GM19395 (cell line): ENCODE measurements around the gene C1orf198.
A peak's percentile ranks its signal among the peaks of the same experiment; 100 is the strongest.

Source experiments
- ATAC-seq: cut with Tn5 transposase; IDR thresholded peaks from one replicate; pipeline ENCODE4 v1.9.1; 2021; ENCODE audit warnings: mild to moderate bottlenecking, moderate library complexity; ENCODE audit not compliant: unreplicated experiment

The C1orf198 gene

DNA sequence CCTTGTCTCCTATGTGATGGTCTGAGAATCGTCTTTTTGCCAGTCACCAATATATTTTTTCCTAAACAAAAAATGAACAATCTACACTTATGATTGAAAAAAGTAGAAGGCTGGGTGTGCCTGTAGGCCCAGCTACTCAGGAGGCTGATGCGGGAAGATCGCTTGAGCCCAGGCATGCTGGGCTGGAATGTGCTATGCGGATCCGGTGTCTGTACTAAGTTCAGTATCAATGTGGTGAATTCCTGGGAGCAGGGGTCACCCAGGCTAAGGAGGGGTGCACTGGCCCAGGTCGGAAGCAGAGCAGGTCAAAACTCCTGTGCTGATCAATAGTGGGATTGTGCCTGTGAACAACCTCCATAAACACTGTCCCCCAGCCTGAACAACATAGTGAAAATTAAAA is 25.7 kb upstream of the C1orf198 start:
- ATAC-seq = no peak

DNA sequence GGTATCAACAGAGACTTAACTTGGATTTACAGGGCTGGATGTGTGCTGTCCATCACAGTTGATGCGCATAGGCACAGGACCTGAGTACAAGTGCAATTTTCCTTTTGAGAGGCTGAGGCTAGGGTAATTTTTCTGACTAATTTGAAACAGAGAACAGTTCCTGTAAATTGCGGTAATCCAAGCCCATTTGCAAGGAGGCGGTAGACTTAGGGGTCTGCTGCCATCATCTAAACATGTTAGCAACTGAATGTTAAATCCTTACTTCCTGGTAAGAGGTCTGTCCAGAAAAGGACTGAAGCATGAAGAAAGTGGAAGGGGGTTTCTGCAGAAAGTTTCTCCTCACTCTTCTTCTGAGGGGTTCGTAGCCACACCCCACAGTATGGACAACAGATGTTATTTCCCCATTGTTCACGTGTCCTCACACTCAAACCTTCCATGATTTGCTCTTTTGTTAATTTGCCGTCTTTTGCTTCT is 23.7 kb upstream of the C1orf198 start:
- ATAC-seq = no peak

DNA sequence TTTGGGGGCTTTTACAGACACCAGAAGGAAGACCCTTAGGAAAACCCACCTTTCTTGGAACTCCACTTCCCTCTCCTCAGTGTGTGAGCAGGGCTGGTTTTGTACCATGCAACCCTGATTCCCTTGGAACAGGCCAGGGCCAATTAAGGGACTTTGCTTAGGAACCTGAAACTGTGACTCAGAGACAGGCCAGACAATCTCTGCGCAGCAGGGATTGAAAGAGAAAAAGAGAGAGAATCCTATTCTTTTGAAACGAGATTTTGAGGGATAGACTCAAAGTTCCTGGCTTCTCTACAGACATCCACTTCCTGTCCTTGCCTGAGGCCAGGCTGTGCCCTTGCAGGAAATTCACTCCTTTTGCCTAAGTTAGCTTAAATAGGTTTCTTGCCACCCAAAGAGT is 23.1 kb upstream of the C1orf198 start:
- no peak for ATAC-seq

DNA sequence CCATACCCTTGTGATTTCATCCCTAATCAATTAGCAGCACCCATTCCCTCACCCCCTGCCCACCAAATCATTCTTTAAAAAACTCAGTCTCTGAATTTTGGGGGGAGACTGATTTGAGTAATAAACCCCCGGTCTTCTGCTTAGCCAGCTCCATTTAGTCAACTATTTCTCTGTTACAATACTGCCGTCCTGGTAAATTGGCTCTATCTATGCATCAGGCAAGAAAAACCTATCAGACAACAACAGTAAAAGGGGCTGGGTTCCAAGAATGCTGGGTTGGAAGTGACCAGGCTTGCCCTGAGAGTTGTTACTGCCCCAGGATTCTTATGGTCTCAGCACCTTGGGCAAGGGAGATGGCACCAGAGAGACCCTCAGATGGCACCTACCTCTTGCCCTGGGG is 16.3 kb upstream of the C1orf198 start:
- ATAC-seq = no peak

DNA sequence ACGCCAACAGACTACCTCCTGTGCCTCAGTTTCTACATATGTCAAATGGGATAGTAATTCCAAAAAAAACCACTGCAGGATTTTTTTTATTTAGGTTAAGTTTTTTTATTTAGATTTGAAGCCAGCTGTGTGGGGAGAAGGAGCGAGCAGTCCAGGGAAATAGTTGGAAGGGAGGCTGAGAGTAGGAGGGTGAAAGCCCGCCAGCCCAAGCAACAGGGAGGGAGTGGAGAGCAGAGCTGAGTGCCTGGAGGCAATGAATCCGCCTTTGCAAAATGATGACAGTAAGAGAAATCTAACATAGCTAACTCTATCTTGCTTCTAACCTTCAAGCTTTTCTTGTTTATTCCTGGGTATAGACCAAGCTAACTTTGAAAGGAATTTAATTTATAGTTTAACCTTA is 15.6 kb upstream of the C1orf198 start:
- no peak for ATAC-seq

DNA sequence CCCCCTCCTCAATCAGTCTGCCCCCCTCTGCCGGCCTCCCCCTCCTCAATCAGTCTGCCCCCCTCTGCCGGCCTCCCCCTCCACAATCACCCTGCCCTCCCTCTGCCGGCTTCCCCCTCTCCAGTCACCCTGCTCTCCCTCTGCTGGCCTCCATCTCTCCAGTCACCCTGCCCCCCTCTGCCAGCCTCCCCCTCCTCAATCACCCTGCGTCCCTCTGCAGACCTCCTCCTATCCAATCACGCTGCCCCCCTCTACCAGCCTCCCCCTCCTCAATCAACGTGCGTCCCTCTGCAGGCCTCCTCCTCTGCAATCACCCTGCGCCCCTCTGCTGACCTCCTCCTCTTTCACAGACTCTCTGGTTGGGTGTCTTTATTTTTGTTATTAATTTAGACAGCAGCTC is 11.5 kb upstream of the C1orf198 start:
- no peak for ATAC-seq

DNA sequence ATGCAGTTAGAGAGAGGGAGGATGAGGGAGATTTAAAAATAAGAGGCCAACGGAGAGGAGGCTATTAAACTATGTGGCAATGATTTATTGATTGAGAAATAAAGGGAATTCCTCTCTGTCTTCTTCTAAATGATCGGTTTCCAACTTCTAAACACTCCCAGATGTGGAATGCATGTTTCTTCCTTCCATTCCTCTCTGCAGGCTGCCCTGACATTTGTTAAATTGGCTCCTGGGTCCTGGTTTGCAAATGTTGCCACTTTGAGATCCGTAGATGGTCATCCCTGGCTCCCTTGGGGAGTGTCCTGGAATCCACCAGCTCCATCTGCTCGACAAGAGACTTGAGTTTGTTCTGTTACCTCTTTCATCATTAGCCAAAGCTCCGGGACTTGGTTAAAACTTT is 10.3 kb upstream of the C1orf198 start:
- no peak for ATAC-seq

DNA sequence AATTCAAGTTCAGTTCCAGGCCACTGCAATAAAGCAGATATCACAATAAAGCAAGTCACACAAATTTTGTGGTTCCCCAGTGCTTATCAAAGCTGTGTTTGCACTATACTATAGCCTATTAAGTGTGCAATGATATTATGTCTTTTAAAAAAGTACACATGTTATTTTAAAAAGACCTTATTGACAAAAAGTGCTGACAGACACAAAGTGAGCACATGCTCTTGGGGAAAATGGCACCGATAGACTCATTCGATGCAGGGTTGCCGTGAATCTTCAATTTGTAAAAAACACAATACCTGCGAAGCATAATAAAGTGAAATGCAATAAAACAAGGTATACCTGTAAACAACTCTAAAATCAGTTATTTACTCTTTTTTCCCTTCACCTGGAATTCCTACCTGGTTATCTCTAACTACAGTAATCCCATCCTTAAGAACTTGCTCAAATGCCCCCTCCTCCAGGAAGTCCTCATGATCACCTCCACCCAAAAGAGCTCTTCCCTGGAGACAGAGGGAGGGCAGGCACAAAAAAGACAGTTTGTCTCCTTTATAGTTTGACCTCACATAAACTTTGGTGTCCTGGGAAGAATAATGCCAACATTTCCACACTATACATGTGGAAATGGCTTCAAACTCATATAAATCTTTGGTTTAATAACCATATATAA is 9.7 kb upstream of the C1orf198 start:
- no peak for ATAC-seq

DNA sequence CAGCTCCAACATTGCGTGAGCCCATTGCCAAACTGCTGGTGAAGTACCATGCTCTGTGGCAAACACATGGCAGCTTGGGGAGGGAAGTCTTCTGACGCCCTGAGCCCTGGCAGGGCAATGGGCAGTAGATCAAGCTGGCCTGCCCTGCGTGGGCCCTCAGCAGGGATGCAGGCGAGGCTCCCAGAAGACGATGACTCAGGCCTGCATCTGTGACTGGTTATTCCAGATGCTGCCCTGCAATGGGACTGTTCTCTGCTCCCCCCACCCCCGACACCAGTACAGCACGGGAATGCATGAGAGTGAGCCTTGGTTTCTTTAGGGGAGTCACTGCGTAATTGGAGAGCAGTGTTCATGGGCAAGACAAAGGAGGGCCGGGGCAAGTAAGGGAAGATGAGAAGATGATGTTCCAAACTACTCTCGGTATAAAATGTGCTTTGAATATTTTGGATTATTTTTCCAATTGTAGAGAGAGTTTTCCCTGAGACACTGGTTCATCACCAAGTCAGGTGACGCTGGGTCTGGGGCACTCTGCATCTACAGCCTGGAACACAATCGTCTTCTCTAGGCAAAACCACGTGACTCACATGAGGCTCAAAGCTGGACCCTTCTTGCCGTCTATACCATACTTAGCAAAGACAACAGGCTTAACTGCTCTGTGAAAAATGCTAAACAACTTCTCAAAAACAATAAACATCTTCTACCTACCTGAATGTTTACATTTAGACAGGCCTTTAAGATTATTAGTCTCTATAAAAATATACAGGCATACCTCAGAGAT is 9.0 kb upstream of the C1orf198 start:
- no peak for ATAC-seq

DNA sequence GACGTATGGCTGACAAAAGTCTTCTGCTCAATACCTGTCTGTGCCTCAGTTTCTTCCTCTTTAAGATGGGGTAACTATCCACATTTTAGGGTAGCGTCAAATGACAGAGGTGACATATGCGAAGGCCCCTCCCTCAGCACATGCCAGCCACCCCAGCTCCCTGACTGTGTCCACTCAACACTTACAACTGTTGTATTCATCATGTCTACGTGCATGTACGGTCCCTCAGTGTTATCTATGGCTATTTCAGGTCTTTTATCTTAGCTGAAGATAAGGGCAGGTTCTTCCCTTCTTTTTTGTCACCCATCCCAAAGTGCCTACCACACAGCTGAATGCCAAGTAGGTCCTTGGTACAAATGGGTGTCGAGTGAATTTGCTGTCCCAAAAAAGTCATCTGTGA is 8.3 kb upstream of the C1orf198 start:
- ATAC-seq = no peak

DNA sequence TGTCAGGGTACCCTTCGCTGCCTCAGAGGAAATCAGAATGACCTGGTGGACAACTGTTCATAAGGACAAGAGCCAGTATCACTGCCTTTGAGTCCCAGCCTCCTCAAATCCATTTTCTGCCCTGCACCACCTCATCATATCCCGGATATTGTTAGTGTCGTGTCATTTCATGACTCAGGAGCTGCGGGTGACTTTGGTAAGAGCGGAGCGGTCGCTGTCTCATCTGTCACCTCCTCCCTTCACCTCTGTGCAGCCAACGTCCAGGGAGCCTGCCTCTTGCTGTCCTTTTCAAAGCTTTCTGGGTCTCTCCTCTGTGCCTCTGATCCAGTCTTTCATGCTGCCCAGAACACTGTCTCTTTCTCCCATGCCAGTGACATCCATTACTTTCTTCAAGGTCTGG is 7.0 kb upstream of the C1orf198 start:
- ATAC-seq = no peak

DNA sequence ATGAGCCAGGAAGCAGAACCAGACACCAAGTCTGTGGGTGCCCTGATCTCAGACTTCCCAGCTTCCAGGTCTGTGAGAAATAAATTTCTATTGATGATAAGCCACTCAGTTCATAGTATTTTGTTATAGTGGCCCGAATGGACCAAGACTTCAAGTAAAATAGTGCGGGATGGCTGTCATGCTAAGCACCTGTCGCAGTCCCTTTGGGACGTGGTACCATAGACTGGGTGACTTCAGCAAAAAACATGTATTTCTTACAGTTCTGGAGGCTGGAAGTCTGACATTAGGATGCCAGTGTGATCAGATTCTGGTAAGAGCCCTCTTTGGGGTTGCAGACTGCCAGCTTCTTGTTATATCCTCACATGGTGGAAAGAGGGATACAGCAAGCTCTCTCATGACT is 2.6 kb upstream of the C1orf198 start:
- no peak for ATAC-seq

DNA sequence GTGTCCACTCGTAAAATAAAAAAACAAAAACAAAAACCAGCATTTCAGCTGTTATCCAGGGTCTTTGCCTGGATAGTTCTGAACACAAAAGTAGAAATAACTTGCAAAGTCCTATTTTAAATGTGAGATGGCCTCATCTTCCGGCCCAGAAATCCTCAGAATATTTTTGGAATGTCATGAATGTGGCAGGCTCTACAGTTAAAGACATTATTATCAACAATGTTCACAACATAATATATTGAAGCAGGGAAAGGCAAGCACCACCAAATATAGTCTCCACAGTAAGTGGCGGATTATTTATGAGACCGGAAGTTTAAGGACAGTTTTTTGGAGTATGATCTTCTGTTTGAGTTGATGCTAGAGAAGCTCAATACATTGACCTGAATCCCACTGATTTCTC is 1.2 kb upstream of the C1orf198 start:
- ATAC-seq = no peak

DNA sequence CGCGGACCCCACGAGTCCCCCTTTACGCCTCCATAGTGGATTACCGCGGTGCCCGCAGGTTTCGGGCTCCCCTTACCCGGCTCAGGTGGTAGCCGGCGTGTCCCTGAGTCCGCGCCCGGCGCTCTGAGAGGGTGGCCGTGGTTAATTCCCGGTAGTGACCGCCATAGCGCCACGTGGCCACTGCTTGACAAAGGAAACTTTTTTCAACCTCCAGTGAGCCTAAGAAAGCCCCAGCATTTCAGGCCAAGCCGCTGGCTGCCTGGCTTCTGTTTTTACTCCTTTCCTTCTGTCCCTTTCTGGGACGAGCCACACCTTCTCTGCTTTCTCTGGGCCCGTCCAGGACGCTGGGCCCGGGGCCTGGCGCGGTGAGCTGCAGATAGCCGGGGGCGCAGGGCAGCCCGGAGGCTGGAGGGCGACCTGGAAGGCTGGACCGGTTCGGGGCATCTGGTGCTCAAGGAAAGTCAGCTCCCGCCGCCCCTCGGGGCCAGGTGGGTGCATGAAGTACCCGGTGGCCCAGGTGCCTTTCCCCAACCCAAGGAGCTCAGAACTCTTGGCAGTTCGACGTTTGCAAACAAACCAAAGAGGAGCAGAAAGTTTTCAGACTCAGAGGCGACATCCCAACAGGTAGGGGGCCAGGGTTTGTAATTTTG is 540 bp upstream of the C1orf198 start:
- ATAC-seq = peak; percentile 54

DNA sequence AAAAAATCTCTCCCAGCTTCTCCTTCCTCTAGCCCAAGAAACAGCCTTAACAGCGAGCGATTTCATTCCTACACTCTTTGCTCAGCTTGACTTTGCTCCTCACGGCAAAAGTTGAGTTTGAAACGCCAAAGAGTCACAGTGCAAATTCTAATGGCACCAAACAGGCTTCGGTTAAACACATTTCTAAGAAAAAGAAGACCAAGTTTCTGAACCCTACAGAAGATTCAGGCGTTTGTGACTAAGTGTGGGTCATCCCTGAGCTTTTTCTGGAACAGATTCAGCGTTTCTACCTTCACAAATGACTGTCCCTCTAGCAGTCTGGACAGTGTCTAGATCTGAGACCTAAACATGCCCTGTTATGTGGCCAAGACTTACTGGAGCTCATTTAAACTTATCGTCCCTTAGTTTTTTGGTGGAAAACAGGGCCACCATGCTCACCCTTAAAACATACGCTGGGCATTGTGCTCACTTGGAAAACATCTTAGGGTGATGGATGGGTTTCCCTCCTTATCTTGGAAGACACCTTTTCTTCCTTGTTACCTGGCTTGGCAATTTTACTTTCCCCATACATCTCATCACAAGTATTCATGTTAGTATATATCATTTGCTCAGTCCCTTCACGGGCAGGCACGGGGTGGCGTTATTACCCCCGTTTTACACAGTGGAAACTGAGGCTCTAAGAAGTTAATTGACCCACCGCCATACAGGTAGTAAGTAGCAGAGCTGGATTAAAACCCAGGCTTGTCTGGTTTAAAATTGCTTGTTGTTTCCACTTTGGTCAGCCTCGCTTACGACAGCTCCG is 1.0 kb downstream of the C1orf198 start:
- ATAC-seq = no peak

DNA sequence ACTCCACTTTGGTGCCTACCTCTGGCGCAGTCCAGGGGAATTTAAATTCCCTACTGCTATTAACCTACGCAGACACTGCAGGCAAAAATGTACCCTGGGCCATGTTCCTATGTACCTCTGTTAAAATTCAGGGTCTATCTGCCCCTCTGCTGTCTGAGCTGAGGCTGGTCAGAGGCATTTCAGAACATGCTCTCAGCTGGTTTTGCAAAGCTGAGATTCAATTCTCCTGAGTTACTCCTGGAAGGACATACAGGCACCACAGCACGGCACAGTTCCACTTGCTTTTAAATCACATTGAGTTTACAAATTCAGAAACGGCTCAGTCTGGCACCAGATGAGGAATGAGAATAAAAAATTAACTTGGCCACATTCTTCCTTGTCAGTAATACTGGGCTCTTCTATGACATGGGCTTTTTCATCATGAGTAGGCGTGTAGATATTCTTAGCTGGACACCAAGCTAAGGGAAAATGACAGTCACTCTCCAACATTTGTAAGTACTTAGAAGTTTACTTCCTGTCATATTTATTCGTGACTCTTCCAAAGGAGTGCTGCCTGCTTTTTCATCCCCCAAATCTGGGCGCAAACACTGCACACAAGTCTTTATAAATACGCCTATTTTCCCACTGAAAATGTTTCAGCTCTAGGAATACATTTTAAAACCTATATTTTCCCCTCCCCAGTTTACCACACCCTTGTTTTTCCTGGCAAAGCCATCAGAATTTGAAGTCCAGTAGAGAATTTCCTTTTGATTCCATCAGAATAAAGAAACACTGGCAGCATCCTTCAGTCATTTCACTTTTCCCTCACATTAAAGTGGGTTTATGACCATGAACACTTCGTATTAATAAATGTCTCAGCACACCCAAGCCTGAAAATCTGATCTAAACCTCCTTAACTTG is 1.9 kb downstream of the C1orf198 start:
- ATAC-seq = no peak

DNA sequence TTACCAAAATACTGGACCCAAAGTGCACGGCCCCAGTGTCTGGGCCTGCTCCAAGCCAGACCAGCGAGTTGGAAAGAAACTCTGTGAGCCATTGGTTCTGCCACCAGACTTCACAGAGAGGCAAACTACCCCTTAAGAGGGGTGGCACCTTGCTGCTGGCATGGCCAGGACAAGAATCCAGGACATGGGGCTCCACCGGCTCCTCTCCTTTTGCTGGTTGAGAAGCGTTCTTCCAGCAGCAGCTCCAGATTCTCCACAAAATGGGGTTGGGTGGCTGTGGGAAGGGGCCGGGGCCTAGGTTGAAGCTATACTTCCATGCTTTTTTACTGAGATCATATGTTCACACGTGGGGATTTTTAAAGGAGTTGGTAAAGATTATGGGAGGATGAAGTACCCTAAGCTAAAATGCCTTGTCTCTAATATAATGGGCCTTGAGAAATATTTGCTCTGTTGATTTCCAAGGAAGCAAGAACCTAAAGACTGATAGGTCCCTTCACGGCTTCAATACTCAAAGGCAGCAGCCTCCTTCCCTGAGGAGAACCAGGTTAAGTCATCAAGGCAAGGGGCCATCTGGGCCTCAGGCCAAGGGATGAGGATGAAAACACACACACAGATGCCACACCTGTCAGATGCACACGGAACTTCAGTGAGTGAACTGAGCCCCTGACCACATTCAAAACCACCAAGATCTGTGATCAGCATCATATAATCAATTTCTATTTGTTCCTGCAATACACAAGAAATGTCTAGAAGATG is 3.1 kb downstream of the C1orf198 start:
- ATAC-seq = no peak

DNA sequence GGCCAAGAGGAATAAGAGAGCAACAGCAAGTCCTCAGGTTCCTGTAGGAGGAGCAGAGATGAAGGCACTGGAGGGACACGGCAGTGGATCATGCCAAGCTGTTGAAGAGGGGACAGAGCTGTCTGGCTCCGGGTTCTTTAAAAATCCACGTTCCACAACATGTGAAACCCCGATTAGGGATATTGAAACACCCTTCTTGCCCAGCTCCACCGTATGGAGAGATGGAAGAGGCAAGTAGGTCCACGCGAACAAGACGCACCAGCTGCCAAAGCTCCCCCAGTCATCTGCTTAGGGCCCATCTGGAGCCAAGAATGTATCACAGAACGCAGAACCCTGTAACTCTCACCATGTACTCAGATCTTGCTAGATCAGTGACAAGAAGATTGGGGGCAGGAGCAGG is 3.9 kb downstream of the C1orf198 start:
- ATAC-seq = no peak

DNA sequence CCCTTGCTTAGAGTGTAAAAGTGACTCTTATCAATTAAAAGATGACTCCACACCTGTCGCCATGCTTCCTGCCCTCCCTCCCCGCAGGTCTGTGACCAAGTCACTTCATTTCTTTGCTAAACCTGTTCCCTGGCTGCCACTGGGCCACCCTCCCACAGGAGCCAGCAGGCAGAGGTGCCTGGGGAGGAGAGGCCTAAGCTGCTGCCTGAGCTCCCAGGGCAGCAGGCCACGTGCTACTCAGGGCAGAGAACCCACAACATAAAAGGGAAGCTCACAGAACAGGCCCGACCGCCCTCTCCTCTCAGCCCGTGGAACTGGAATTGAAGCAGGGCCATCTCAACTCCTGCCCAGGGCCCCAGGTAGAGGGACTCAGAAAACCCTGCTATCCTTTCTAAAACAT is 4.9 kb downstream of the C1orf198 start:
- ATAC-seq = no peak
